H9 (cell line): ENCODE data around the gene GDI2. TPM values are rescaled to one million over a fixed set of nuclear protein-coding genes. Genes with fewer than 3 reads are reported as not detected.

Experiments
- DNase-seq: peaks from one replicate; pipeline ENCODE4 v3.0.0-alpha.2; 2017
- H2AFZ ChIP-seq: one replicate; pipeline ENCODE4 v1.6.1; 2013; ENCODE audit warnings: mild to moderate bottlenecking, low read length, control low read depth, moderate library complexity
- H2AK5ac ChIP-seq: 2 replicates; pipeline ENCODE4 v1.6.1; 2013; ENCODE audit warnings: low read length, control low read depth, mixed read lengths; ENCODE audit not compliant: insufficient read length
- H2BK120ac ChIP-seq: one replicate; pipeline ENCODE4 v1.6.1; 2013; ENCODE audit warnings: low read depth, mild to moderate bottlenecking, low read length, control low read depth, inconsistent platforms; ENCODE audit not compliant: poor library complexity, severe bottlenecking
- H2BK12ac ChIP-seq: 2 replicates; pipeline ENCODE4 v1.6.1; 2013; ENCODE audit warnings: low read length, control low read depth, mixed read lengths, low read depth; ENCODE audit not compliant: insufficient read length
- H2BK15ac ChIP-seq: 2 replicates; pipeline ENCODE4 v1.6.1; 2013; ENCODE audit warnings: low read depth, low read length, control low read depth
- H2BK20ac ChIP-seq: one replicate; pipeline ENCODE4 v1.6.1; 2013; ENCODE audit warnings: low read depth, mild to moderate bottlenecking, low read length, control low read depth, inconsistent platforms; ENCODE audit not compliant: poor library complexity, severe bottlenecking
- H2BK5ac ChIP-seq: 2 replicates; pipeline ENCODE4 v1.6.1; 2013; ENCODE audit warnings: low read length, control low read depth, mixed read lengths; ENCODE audit not compliant: insufficient read length
- H3K14ac ChIP-seq: 2 replicates; pipeline ENCODE4 v1.6.1; 2013; ENCODE audit warnings: low read length, control low read depth; ENCODE audit not compliant: insufficient read depth
- H3K18ac ChIP-seq: 2 replicates; pipeline ENCODE4 v1.6.1; 2013; ENCODE audit warnings: low read depth, mild to moderate bottlenecking, mixed read lengths, low read length, control low read depth; ENCODE audit not compliant: insufficient read length
- H3K23ac ChIP-seq: 2 replicates; pipeline ENCODE4 v1.6.1; 2013; ENCODE audit warnings: low read length, control low read depth, mixed read lengths, low read depth; ENCODE audit not compliant: insufficient read length
- H3K23me2 ChIP-seq: 2 replicates; pipeline ENCODE4 v1.6.1; 2013; ENCODE audit warnings: low read depth, mild to moderate bottlenecking, mixed read lengths, low read length, control low read depth; ENCODE audit not compliant: insufficient read length, poor library complexity, severe bottlenecking
- H3K27ac ChIP-seq: 2 replicates; pipeline ENCODE4 v1.5.1; 2013; ENCODE audit warnings: low read length, control low read depth, mixed read lengths, low read depth; ENCODE audit not compliant: insufficient read length
- H3K27me3 ChIP-seq: 2 replicates; pipeline ENCODE4 v1.6.1; 2013; ENCODE audit warnings: low read length, control low read depth, inconsistent platforms; ENCODE audit not compliant: insufficient read depth
- H3K4ac ChIP-seq: 2 replicates; pipeline ENCODE4 v1.6.1; 2013; ENCODE audit warnings: low read depth, mild to moderate bottlenecking, control low read depth, inconsistent platforms, low read length, moderate library complexity
- H3K4me1 ChIP-seq: 2 replicates; pipeline ENCODE4 v1.6.1; 2013; ENCODE audit warnings: low read length, control low read depth, inconsistent platforms; ENCODE audit not compliant: insufficient read depth
- H3K4me2 ChIP-seq: 2 replicates; pipeline ENCODE4 v1.6.1; 2013; ENCODE audit warnings: low read length, control low read depth, mixed read lengths; ENCODE audit not compliant: insufficient read length, insufficient read depth
- H3K56ac ChIP-seq: 2 replicates; pipeline ENCODE4 v1.6.1; 2013; ENCODE audit warnings: low read depth, mild to moderate bottlenecking, mixed read lengths, low read length, control low read depth; ENCODE audit not compliant: insufficient read length
- H3K79me1 ChIP-seq: 2 replicates; pipeline ENCODE4 v1.6.1; 2013; ENCODE audit warnings: low read depth, mild to moderate bottlenecking, moderate library complexity, low read length, control low read depth, inconsistent platforms; ENCODE audit not compliant: insufficient read depth, poor library complexity, severe bottlenecking
- H3K79me2 ChIP-seq: 2 replicates; pipeline ENCODE4 v1.6.1; 2013; ENCODE audit warnings: low read length, control low read depth, inconsistent platforms; ENCODE audit not compliant: insufficient read depth
- H3K9ac ChIP-seq: 2 replicates; pipeline ENCODE4 v1.6.1; 2013; ENCODE audit warnings: low read length, control low read depth, mixed read lengths; ENCODE audit not compliant: insufficient read length; ENCODE audit errors: extremely low read depth
- H3K9me3 ChIP-seq: one replicate; pipeline ENCODE4 v1.6.1; 2013; ENCODE audit warnings: low read depth, low read length, inconsistent platforms; ENCODE audit not compliant: control insufficient read depth
- H3T11ph ChIP-seq: one replicate; pipeline ENCODE4 v1.6.1; 2013; ENCODE audit warnings: mild to moderate bottlenecking, low read length, control low read depth, inconsistent platforms
- H4K20me1 ChIP-seq: one replicate; pipeline ENCODE4 v1.6.1; 2013; ENCODE audit not compliant: control insufficient read depth, insufficient read length, insufficient read depth
- H4K5ac ChIP-seq: 2 replicates; pipeline ENCODE4 v1.6.1; 2013; ENCODE audit warnings: low read depth, mild to moderate bottlenecking, mixed read lengths, low read length, control low read depth; ENCODE audit not compliant: insufficient read length
- H4K8ac ChIP-seq: replicated peaks from 2 replicates; pipeline ENCODE4 v1.6.1; 2013; ENCODE audit warnings: low read length, control low read depth, mixed read lengths, low read depth; ENCODE audit not compliant: insufficient read length
- H4K91ac ChIP-seq: 2 replicates; pipeline ENCODE4 v1.6.1; 2013; ENCODE audit warnings: low read depth, mild to moderate bottlenecking, moderate library complexity, mixed read lengths, low read length, control low read depth; ENCODE audit not compliant: insufficient read length
- H3K27ac Mint-ChIP-seq, 3 experiments: 2 replicates in 2 of 3; 3 replicates in 1 of 3; pipeline ENCODE4 v1.8.0; 2020 to 2021; ENCODE audit warnings: mixed read lengths in 3 of 3, mild to moderate bottlenecking in 1 of 3, moderate library complexity in 1 of 3
- H3K27me3 Mint-ChIP-seq: 2 replicates; pipeline ENCODE4 v1.8.0; 2021; ENCODE audit warnings: low read depth, mild to moderate bottlenecking, moderate library complexity, mixed read lengths
- H3K36me3 Mint-ChIP-seq, 3 experiments: 2 replicates in 2 of 3; 3 replicates in 1 of 3; pipeline ENCODE4 v1.8.0; 2020 to 2021; ENCODE audit warnings: low read depth in 3 of 3, mixed read lengths in 3 of 3; ENCODE audit not compliant: insufficient read depth in 1 of 3
- H3K4me1 Mint-ChIP-seq, 2 experiments: 2 replicates each; pipeline ENCODE4 v1.8.0; 2020; ENCODE audit warnings: mixed read lengths in 2 of 2
- H3K4me3 Mint-ChIP-seq, 2 experiments: 2 replicates in 1 of 2; 3 replicates in 1 of 2; pipeline ENCODE4 v1.8.0; 2020 to 2021; ENCODE audit warnings: mild to moderate bottlenecking in 2 of 2, mixed read lengths in 2 of 2, moderate library complexity in 1 of 2
- H3K9me3 Mint-ChIP-seq, 2 experiments: 2 replicates in 1 of 2; 3 replicates in 1 of 2; pipeline ENCODE4 v1.8.0; 2020; ENCODE audit warnings: mild to moderate bottlenecking in 2 of 2, mixed read lengths in 2 of 2, moderate library complexity in 1 of 2
- total RNA-seq: library from RNA; stranded (reverse); gene quantifications from 2 replicates; pipeline ENCODE4 v1.2.1, GENCODE V29; 2021
- TF ChIP-seq, protein P1 (sequence below): fragments of 200-600 bp; sonication (generic); conservative IDR thresholded peaks from 3 replicates; pipeline ENCODE4 v1.8.0; 2021; ENCODE audit warnings: antibody characterized with exemption, mild to moderate bottlenecking

GDI2 gene
- total RNA-seq, 1 experiment from 2014 or later = 351 TPM

- Histone ChIP-seq H3T11ph (no peak overlapping the region), H3K9ac (no peak overlapping the region), H3K56ac (no peak overlapping the region), H3K4ac (no peak overlapping the region), H3K23ac (no peak overlapping the region), H2BK120ac (no peak overlapping the region), H3K4me1 (no peaks in the 10 kb centered on the region), H4K91ac (no peak overlapping the region), H3K9me3 (no peaks in the 10 kb centered on the region), H2BK20ac (no peak overlapping the region), H4K8ac (no peak overlapping the region), H2BK5ac (no peak overlapping the region), H3K79me2 (peaks cover 14% of the 10 kb centered on the region; the same call in 1 of the 2 replicates), H4K20me1 (no peaks in the 10 kb centered on the region), H3K27me3 (no peaks in the 10 kb centered on the region), H4K5ac (no peak overlapping the region), H2AFZ (no peak overlapping the region), H3K14ac (no peak overlapping the region), H3K27ac (no peak overlapping the region), H3K23me2 (peaks cover 4% of the 10 kb centered on the region), H3K79me1 (no peaks in the 10 kb centered on the region), H2BK12ac (no peak overlapping the region), H2AK5ac (no peak overlapping the region), H2BK15ac (no peak overlapping the region), H3K18ac (no peak overlapping the region), H3K4me2 (no peak overlapping the region)
- Mint-ChIP-seq H3K27ac (no peak overlapping the region), H3K36me3 (peaks cover 5 to 9% (median 7%) of the 10 kb centered on the region in 3 experiments; a peak in 5 of 7 replicates), H3K4me3 (no peak overlapping the region), H3K9me3 (no peaks in the 10 kb centered on the region; a peak in 2 of 5 replicates), H3K27me3 (peaks cover 3% of the 10 kb centered on the region), H3K4me1 (peaks cover 11 to 18% of the 10 kb centered on the region in 2 experiments)
- TF ChIP-seq, protein P1, sequence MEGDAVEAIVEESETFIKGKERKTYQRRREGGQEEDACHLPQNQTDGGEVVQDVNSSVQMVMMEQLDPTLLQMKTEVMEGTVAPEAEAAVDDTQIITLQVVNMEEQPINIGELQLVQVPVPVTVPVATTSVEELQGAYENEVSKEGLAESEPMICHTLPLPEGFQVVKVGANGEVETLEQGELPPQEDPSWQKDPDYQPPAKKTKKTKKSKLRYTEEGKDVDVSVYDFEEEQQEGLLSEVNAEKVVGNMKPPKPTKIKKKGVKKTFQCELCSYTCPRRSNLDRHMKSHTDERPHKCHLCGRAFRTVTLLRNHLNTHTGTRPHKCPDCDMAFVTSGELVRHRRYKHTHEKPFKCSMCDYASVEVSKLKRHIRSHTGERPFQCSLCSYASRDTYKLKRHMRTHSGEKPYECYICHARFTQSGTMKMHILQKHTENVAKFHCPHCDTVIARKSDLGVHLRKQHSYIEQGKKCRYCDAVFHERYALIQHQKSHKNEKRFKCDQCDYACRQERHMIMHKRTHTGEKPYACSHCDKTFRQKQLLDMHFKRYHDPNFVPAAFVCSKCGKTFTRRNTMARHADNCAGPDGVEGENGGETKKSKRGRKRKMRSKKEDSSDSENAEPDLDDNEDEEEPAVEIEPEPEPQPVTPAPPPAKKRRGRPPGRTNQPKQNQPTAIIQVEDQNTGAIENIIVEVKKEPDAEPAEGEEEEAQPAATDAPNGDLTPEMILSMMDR = no peak
- no peak for DNase-seq
Observed at GRCh38 chr10:5816170-5816569, 2.9 kb upstream of the GDI2 start.
